Measurements from ENCODE around the gene KLHL12. TPM values are rescaled to one million over a fixed set of nuclear protein-coding genes. Genes with fewer than 3 reads are reported as not detected.

Gene KLHL12
- 15.1 TPM for total RNA-seq

DNA sequence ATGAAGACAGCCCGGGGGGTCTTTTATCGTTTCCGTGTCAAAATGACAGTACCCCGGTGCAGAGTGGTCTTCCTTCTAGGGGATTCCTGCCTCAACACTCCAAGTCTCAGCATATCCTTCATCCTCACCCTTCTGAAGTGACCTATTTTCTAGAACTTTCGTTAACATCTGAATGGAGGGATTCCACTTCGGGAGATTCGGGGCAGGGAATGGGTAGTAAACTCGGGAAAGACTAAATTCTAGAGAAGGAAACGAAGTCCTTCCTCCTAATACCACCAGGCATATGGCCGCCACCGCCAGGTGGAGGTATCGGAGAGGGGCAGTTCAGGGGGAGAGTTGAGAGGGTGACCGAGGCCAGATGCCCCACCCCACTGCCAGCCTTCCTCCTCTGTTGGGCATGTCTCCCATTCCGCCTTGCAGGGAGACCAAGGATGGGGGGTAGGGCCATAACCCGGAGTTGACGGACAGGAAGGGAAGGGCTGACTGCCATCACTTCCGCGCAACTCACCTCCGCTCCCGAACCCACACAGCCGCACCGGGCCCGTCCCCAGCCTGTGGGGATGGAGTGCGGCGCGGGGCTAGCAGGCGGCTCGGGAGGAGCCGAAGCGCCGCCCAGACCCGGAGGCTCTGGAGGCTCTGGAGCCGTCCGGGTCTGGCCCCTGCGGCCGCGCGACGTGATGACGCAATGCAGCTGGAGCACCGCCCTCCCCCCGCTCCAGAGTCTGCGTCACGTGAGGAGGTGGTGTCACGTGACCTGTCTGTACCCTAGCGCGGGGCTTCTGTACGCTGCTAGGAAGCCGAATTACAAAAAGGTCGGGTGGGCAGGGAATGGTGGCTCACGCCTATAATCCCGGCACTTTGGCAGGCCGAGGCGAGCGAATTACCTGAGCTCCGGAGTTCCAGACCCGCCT is at the start of gene KLHL12:
KLHL12 (minus strand) TSS at position 654 of the 911 bp plus-strand sequence. CDS start 2,072 bp downstream, outside the sequence.
- H3K4me1 ChIP-seq (ENCODE audit: control insufficient read depth in 3 of 3, insufficient read depth in 3 of 3, low read length in 3 of 3): peaks cover 3 to 7% (median 4%) of the 10 kb centered on the region in 3 donors
- H3K9ac ChIP-seq (ENCODE audit: low read depth in 1 of 3, low read length in 3 of 3): peak within 1 kb of the TSS; percentile 91 to 97 (median 93)
- no peaks in the 10 kb centered on the region for H3K9me3 ChIP-seq (ENCODE audit: control insufficient read depth in 3 of 3, low read length in 3 of 3)
- H3K4me3 ChIP-seq (ENCODE audit: low read length in 3 of 3): peak within 1 kb of the TSS; percentile 97 to 98 (median 98)
- peak within 1 kb of the TSS; percentile 95 for H3K27ac ChIP-seq (ENCODE audit: low read depth, low read length)
- peaks cover 0 to 5% (median 0%) of the 10 kb centered on the region in 3 donors for H3K36me3 ChIP-seq (ENCODE audit: control insufficient read depth in 3 of 3, insufficient read depth in 3 of 3, low read length in 3 of 3)
- no peaks in the 10 kb centered on the region for H3K27me3 ChIP-seq (ENCODE audit: control insufficient read depth in 3 of 3, insufficient read depth in 3 of 3, low read length in 3 of 3)

DNA sequence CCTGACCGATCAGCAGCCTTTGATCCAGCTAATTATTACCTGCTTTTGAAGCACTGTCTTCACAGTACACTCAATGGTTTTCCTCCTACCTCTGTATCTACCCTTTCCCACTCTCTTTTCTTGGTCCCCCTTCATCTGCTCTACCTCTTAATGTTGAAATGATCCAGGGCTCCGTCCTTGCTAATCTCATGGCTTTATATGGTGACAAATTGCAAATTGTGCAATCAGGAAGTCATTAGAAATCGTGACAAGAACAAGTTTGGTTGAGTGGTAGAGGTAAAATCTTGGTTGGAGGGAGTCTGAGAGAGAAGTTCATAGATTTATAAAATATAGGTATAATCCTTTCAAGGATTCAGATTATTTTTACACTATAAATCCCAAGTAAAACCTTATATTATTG is 49.6 kb upstream of the KLHL12 start:
- Histone ChIP-seq H3K9ac (ENCODE audit: low read depth in 1 of 3, low read length in 3 of 3) (no peak overlapping the region), H3K36me3 (ENCODE audit: control insufficient read depth in 3 of 3, insufficient read depth in 3 of 3, low read length in 3 of 3) (no peaks in the 10 kb centered on the region), H3K4me3 (ENCODE audit: low read length in 3 of 3) (no peak overlapping the region), H3K4me1 (ENCODE audit: control insufficient read depth in 3 of 3, insufficient read depth in 3 of 3, low read length in 3 of 3) (no peaks in the 10 kb centered on the region), H3K27ac (ENCODE audit: low read depth, low read length) (no peak overlapping the region), H3K27me3 (ENCODE audit: control insufficient read depth in 3 of 3, insufficient read depth in 3 of 3, low read length in 3 of 3) (peaks cover 0 to 5% (median 3%) of the 10 kb centered on the region in 3 donors), H3K9me3 (ENCODE audit: control insufficient read depth in 3 of 3, low read length in 3 of 3) (no peaks in the 10 kb centered on the region)

DNA sequence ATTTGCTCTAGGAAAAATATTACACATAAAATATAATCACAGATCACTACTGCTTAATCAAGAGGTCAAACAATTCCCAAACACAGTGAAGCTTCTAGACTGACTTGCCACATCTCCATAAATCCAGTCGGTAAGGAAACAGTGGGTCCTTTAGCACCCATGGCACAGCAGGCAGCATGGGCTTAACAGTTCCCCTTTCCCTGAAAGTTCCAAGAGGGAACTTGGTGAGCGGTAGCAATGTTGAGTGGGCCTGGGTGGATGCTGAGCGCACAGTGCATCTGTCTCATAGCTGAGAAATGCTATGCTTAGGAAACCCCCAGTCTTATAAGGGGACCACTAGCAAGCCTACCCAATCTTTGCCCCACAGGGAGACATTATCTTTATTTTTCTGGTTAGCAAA is 47.8 kb upstream of the KLHL12 start:
- H3K9me3 ChIP-seq (ENCODE audit: control insufficient read depth in 3 of 3, low read length in 3 of 3): no peaks in the 10 kb centered on the region

DNA sequence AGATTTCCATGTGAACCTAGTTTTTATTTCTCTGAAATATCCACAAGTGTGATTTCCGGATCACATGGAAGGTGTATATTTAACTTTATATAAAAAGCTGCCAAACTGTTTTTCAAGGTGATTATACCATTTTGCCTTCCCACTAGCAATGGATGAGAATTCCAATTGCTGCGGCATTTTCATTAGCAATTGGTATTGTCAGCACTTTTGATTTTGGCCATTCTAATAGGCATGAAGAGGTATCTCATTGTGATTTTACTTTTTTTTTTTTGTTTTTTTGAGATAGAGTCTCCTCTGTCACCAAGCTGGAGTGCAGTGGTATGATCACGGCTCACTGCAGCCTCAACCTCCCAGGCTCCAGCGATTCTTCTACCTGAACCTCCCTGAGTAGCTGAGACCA is 45.0 kb upstream of the KLHL12 start:
- peaks cover 6 to 17% (median 11%) of the 10 kb centered on the region in 3 donors for H3K4me1 ChIP-seq (ENCODE audit: control insufficient read depth in 3 of 3, insufficient read depth in 3 of 3, low read length in 3 of 3)
- H3K9ac ChIP-seq (ENCODE audit: low read depth in 1 of 3, low read length in 3 of 3): no peak overlapping the region
- no peak overlapping the region for H3K4me3 ChIP-seq (ENCODE audit: low read length in 3 of 3)
- H3K27ac ChIP-seq (ENCODE audit: low read depth, low read length): no peak overlapping the region
- peaks cover 0 to 5% (median 0%) of the 10 kb centered on the region in 3 donors for H3K27me3 ChIP-seq (ENCODE audit: control insufficient read depth in 3 of 3, insufficient read depth in 3 of 3, low read length in 3 of 3)
- H3K9me3 ChIP-seq (ENCODE audit: control insufficient read depth in 3 of 3, low read length in 3 of 3): no peaks in the 10 kb centered on the region
- H3K36me3 ChIP-seq (ENCODE audit: control insufficient read depth in 3 of 3, insufficient read depth in 3 of 3, low read length in 3 of 3): no peaks in the 10 kb centered on the region

More for the DNA sequence above, 47.8 kb upstream of the KLHL12 start:
- peaks cover 0 to 5% (median 3%) of the 10 kb centered on the region in 3 donors for H3K27me3 ChIP-seq (ENCODE audit: control insufficient read depth in 3 of 3, insufficient read depth in 3 of 3, low read length in 3 of 3)
- no peak overlapping the region for H3K27ac ChIP-seq (ENCODE audit: low read depth, low read length)
- no peaks in the 10 kb centered on the region for H3K36me3 ChIP-seq (ENCODE audit: control insufficient read depth in 3 of 3, insufficient read depth in 3 of 3, low read length in 3 of 3)
- H3K4me1 ChIP-seq (ENCODE audit: control insufficient read depth in 3 of 3, insufficient read depth in 3 of 3, low read length in 3 of 3): no peaks in the 10 kb centered on the region
- no peak overlapping the region for H3K9ac ChIP-seq (ENCODE audit: low read depth in 1 of 3, low read length in 3 of 3)
- no peak overlapping the region for H3K4me3 ChIP-seq (ENCODE audit: low read length in 3 of 3)

DNA sequence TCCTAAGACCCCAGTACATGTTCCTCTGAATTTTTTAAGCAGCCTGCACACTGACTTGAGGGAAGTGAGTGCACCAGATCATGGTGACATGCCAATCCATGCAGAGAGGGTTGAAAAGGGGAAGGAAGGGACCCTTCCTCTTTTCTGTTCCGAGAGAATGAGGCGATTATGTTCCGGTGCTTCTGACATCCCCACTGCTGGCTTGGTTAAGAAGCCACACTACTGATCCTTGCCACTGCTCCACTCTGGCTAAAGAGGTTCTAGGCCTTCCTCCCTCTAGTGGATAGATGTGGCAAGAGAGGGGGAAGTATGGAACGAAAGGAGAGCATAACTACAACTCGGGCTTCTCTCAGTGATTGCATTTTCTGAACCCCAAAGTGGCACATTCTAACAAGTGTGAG is 41.9 kb upstream of the KLHL12 start:
- no peak overlapping the region for H3K4me3 ChIP-seq (ENCODE audit: low read length in 3 of 3)
- H3K36me3 ChIP-seq (ENCODE audit: control insufficient read depth in 3 of 3, insufficient read depth in 3 of 3, low read length in 3 of 3): peaks cover 2 to 19% (median 17%) of the 10 kb centered on the region in 3 donors
- no peaks in the 10 kb centered on the region for H3K27me3 ChIP-seq (ENCODE audit: control insufficient read depth in 3 of 3, insufficient read depth in 3 of 3, low read length in 3 of 3)
- H3K4me1 ChIP-seq (ENCODE audit: control insufficient read depth in 3 of 3, insufficient read depth in 3 of 3, low read length in 3 of 3): peaks cover 33 to 45% (median 37%) of the 10 kb centered on the region in 3 donors
- H3K9me3 ChIP-seq (ENCODE audit: control insufficient read depth in 3 of 3, low read length in 3 of 3): no peaks in the 10 kb centered on the region
- H3K27ac ChIP-seq (ENCODE audit: low read depth, low read length): peak overlapping the region; percentile 69
- peak overlapping the region in 2 of 3 donors; percentile 5 to 57 for H3K9ac ChIP-seq (ENCODE audit: low read depth in 1 of 3, low read length in 3 of 3)

DNA sequence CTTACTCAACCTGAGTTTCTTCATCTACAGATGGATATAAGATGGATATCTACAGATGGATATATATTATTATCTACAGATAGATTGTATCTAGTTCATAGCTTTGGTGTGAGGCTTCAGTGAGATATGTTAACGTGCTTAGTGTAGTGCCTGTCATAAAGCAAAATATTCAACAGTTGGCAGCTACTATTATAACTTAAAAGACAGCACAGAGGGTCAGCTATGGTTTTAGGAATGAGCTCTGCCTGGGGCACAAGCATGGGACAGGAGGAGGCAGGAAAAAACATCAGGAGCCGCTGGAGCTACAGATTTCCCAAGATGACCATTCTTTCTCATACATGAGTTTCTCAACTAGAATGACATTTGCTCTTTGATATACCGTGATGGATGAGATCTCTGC is 41.3 kb upstream of the KLHL12 start:
- Histone ChIP-seq H3K9me3 (ENCODE audit: control insufficient read depth in 3 of 3, low read length in 3 of 3) (no peaks in the 10 kb centered on the region), H3K27ac (ENCODE audit: low read depth, low read length) (peak overlapping the region; percentile 69), H3K27me3 (ENCODE audit: control insufficient read depth in 3 of 3, insufficient read depth in 3 of 3, low read length in 3 of 3) (no peaks in the 10 kb centered on the region), H3K36me3 (ENCODE audit: control insufficient read depth in 3 of 3, insufficient read depth in 3 of 3, low read length in 3 of 3) (peaks cover 8 to 23% (median 22%) of the 10 kb centered on the region in 3 donors), H3K4me3 (ENCODE audit: low read length in 3 of 3) (peak overlapping the region in 1 of 3 donors; percentile 79), H3K9ac (ENCODE audit: low read depth in 1 of 3, low read length in 3 of 3) (peak overlapping the region; percentile 8 to 75 (median 66)), H3K4me1 (ENCODE audit: control insufficient read depth in 3 of 3, insufficient read depth in 3 of 3, low read length in 3 of 3) (peaks cover 39 to 51% (median 43%) of the 10 kb centered on the region in 3 donors)

DNA sequence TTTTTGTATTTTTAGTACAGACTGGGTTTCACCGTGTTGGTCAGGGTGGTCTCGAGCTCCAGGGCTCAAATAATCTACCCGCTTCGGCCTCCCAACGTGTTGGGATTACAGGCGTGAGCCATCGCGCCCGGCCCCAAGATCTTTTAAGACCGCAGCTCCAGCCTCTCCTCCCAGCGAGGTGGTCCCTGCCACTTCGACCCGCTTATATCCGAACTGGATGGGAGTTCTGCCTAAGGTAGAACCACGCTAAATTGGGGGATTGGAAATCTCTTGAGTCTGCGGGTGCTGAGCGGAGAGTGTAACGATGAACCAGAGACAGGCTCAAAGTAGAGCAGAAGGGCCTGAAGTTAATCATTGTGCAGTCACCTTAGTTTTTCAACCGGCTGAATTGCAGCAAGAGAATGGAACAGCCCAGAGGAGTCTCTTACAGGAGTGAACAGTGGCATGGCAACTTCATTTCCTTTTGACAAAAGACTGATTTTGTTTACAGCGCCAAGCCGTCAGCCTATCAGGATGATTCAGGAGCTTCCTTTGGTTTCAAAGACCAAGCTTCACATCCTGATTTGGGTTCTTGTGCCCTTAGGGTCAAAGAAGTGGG is 40.7 kb upstream of the KLHL12 start:
- Histone ChIP-seq H3K4me3 (ENCODE audit: low read length in 3 of 3) (peak overlapping the region; percentile 66 to 79 (median 69)), H3K9ac (ENCODE audit: low read depth in 1 of 3, low read length in 3 of 3) (peak overlapping the region; percentile 51 to 75 (median 66)), H3K27ac (ENCODE audit: low read depth, low read length) (peak overlapping the region; percentile 69), H3K36me3 (ENCODE audit: control insufficient read depth in 3 of 3, insufficient read depth in 3 of 3, low read length in 3 of 3) (peaks cover 13 to 28% (median 28%) of the 10 kb centered on the region in 3 donors), H3K4me1 (ENCODE audit: control insufficient read depth in 3 of 3, insufficient read depth in 3 of 3, low read length in 3 of 3) (peaks cover 43 to 56% (median 48%) of the 10 kb centered on the region in 3 donors), H3K9me3 (ENCODE audit: control insufficient read depth in 3 of 3, low read length in 3 of 3) (no peaks in the 10 kb centered on the region), H3K27me3 (ENCODE audit: control insufficient read depth in 3 of 3, insufficient read depth in 3 of 3, low read length in 3 of 3) (no peaks in the 10 kb centered on the region)

DNA sequence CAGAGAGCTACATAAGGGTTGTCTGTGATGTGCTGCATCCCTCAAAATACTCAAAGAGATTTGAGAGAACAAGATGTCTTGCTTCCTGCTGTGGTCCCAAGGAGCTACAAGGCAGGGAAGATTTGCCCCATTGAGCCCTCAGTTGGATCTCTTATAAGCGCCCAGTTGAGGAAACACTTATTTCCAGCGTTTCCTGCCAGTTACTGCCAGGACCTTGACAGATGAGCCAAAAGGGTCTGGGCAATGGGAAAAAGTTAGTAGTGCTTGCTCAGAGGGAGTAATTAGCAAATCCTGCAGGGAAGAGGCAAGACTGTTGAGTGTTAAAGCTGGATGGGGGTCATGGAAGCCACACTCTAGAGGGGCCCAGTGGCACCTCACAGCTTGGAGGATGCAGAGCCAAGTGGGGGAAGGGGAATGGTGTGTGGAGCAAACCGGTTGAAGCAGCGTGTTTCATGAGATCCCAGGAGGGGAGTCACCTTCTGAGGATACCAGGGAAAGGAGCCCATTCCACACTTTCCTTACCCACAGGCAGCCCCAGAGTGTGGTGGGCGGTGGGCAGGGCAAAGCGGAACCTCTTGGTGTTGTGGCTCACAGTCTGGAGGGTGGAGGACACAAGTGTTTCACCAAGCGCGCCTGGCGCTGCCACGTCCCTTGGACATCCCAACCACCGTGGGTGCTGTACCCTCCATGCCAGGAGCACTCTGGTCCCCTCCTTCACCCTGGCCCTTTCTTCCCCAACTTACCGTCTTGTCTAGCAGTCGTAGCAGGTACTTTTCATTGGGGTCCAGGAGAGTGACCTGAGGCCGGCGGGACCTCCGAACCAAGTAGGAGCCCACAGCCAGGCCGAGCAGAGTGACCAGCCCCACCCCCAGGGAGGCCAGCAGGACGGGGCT is 39.2 kb upstream of the KLHL12 start:
- Histone ChIP-seq H3K36me3 (ENCODE audit: control insufficient read depth in 3 of 3, insufficient read depth in 3 of 3, low read length in 3 of 3) (peaks cover 22 to 43% (median 37%) of the 10 kb centered on the region in 3 donors), H3K4me1 (ENCODE audit: control insufficient read depth in 3 of 3, insufficient read depth in 3 of 3, low read length in 3 of 3) (peaks cover 58 to 72% (median 63%) of the 10 kb centered on the region in 3 donors), H3K27ac (ENCODE audit: low read depth, low read length) (peak overlapping the region; percentile 99), H3K9me3 (ENCODE audit: control insufficient read depth in 3 of 3, low read length in 3 of 3) (no peaks in the 10 kb centered on the region), H3K9ac (ENCODE audit: low read depth in 1 of 3, low read length in 3 of 3) (peak overlapping the region; percentile 99 to 100 (median 100)), H3K4me3 (ENCODE audit: low read length in 3 of 3) (peak overlapping the region; percentile 90 to 99 (median 94)), H3K27me3 (ENCODE audit: control insufficient read depth in 3 of 3, insufficient read depth in 3 of 3, low read length in 3 of 3) (no peaks in the 10 kb centered on the region)

DNA sequence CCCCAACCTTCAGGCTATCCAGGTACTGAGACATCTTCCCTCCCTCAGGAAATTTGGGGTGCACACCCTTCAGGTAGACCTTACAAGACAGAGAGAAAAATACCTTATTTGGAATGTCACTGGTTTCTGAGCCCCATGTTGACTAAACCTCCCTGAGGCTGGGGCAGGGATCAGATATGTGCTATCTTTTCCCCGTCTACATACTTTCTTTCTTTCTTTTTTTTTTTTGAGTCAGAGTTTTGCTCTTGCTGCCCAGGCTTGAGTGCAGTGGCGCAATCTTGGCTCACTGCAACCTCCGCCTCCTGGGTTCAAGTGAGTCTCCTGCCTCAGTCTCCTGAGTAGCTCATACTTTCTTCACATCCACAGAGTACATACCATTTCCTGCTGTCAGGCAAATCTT is 38.4 kb upstream of the KLHL12 start:
- H3K4me1 ChIP-seq (ENCODE audit: control insufficient read depth in 3 of 3, insufficient read depth in 3 of 3, low read length in 3 of 3): peaks cover 64 to 80% (median 70%) of the 10 kb centered on the region in 3 donors
- H3K9me3 ChIP-seq (ENCODE audit: control insufficient read depth in 3 of 3, low read length in 3 of 3): no peaks in the 10 kb centered on the region
- H3K36me3 ChIP-seq (ENCODE audit: control insufficient read depth in 3 of 3, insufficient read depth in 3 of 3, low read length in 3 of 3): peaks cover 22 to 43% (median 37%) of the 10 kb centered on the region in 3 donors
- peak overlapping the region; percentile 90 to 99 (median 94) for H3K4me3 ChIP-seq (ENCODE audit: low read length in 3 of 3)
- peak overlapping the region; percentile 99 for H3K27ac ChIP-seq (ENCODE audit: low read depth, low read length)
- peak overlapping the region; percentile 99 to 100 (median 100) for H3K9ac ChIP-seq (ENCODE audit: low read depth in 1 of 3, low read length in 3 of 3)
- H3K27me3 ChIP-seq (ENCODE audit: control insufficient read depth in 3 of 3, insufficient read depth in 3 of 3, low read length in 3 of 3): no peaks in the 10 kb centered on the region
